Measurements from ENCODE around the gene OR4B1. TPM values are rescaled to one million over a fixed set of nuclear protein-coding genes. Genes with fewer than 3 reads are reported as not detected.

The OR4B1 gene
- total and polyA plus RNA-seq, 2 of the 8 experiments (the other 6 are each of a cell fraction or from before 2014, with no cell fraction given) = not detected

- no peak for TF ChIP-seq ATF2 (IDR thresholded peaks at IDR 0.05; ENCODE audit: low read length)
These were observed 22.7 kb upstream of the OR4B1 start (continued) for GRCh38 chr11:48193876-48194275.
